Thyroid gland (tissue), 4 donors: Measurements from ENCODE around the gene RARG.

Source experiments
- CTCF ChIP-seq, 6 experiments: fragments of 200-600 bp in 3 of 6; fragments of 450-650 bp in 3 of 6; sonication (generic) in 3 of 6; IDR thresholded peaks; one replicate each; pipeline ENCODE4 v1.5.1; 2016 to 2019; ENCODE audit warnings: antibody characterized with exemption in 6 of 6, mild to moderate bottlenecking in 2 of 6, inconsistent platforms in 1 of 6, moderate library complexity in 1 of 6
- POLR2A ChIP-seq, 2 donors: fragments of 450-650 bp; IDR thresholded peaks; one replicate each; pipeline ENCODE4 v1.6.1; 2017; ENCODE audit warnings: antibody characterized with exemption in 2 of 2, mild to moderate bottlenecking in 2 of 2, moderate library complexity in 1 of 2

- no peak for TF ChIP-seq CTCF (IDR thresholded peaks at IDR 0.05)
- no peak for TF ChIP-seq POLR2A (IDR thresholded peaks at IDR 0.05)
Observed at GRCh38 chr12:53220694-53221202, 11.3 kb downstream of the RARG start.
